Caki2 (cell line): ENCODE measurements around the gene MPZL2. TPM values are rescaled to one million over a fixed set of nuclear protein-coding genes. Genes with fewer than 3 reads are reported as not detected.

ENCODE experiments used
- DNase-seq: peaks from one replicate; pipeline ENCODE4 v3.0.0-alpha.2; 2015; ENCODE audit warnings: low read depth
- in situ Hi-C: cut with HindIII; loops from 2 replicates; pipeline ENCODE4 v1.10.0; 2016; ENCODE audit warnings: low sequenced_read_pairs, low pct_unique_long_range_greater_than_20kb, mixed read lengths
- total RNA-seq: library from RNA; depleted of rRNA; stranded (reverse); fragments of >200 nt; shearing (Covaris generic); gene quantifications from 2 replicates; pipeline ENCODE4 v1.2.3, GENCODE V29; 2014; ENCODE audit warnings: low replicate concordance

MPZL2 gene
- total RNA-seq, 1 experiment from 2014 or later = not detected

- no peak for DNase-seq
Observed at GRCh38 chr11:118289401-118289800, 25.3 kb upstream of the MPZL2 start.

GRCh38 chr11:118287006-118287405, 22.9 kb upstream of the MPZL2 start:
- DNase-seq = no peak
- in situ Hi-C loops = no loop called here

More at GRCh38 chr11:118289401-118289800, 25.3 kb upstream of the MPZL2 start:
- in situ Hi-C loops = no loop called here

GRCh38 chr11:118286545-118286944, 22.4 kb upstream of the MPZL2 start:
- in situ Hi-C loops = no loop called here
- no peak for DNase-seq

GRCh38 chr11:118283756-118284350, 19.8 kb upstream of the MPZL2 start:
- in situ Hi-C loops = no loop called here
- no peak for DNase-seq

- in situ Hi-C loops = no loop called here
- DNase-seq = no peak
Observed at GRCh38 chr11:118283037-118283636, 19.0 kb upstream of the MPZL2 start.

GRCh38 chr11:118282606-118283005, 18.5 kb upstream of the MPZL2 start:
- in situ Hi-C loops = no loop called here
- DNase-seq = no peak

GRCh38 chr11:118281284-118281683, 17.2 kb upstream of the MPZL2 start:
- no peak for DNase-seq
- in situ Hi-C loops = no loop called here

- DNase-seq = no peak
Observed at GRCh38 chr11:118277312-118277711, 13.2 kb upstream of the MPZL2 start.

GRCh38 chr11:118276422-118276821, 12.3 kb upstream of the MPZL2 start:
- in situ Hi-C loops = no loop called here
- DNase-seq = no peak

More at GRCh38 chr11:118277312-118277711, 13.2 kb upstream of the MPZL2 start:
- in situ Hi-C loops = no loop called here

GRCh38 chr11:118275176-118275575, 11.1 kb upstream of the MPZL2 start:
- DNase-seq = no peak
- in situ Hi-C loops = no loop called here

- no peak for DNase-seq
- in situ Hi-C loops = no loop called here
Observed at GRCh38 chr11:118274186-118274585, 10.1 kb upstream of the MPZL2 start.

GRCh38 chr11:118272001-118272400, 7.9 kb upstream of the MPZL2 start:
- no peak for DNase-seq
- in situ Hi-C loops = no loop called here

- in situ Hi-C loops = no loop called here
- DNase-seq = no peak
Observed at GRCh38 chr11:118267486-118267885, 3.4 kb upstream of the MPZL2 start.

GRCh38 chr11:118265954-118266353, 1.9 kb upstream of the MPZL2 start:
- in situ Hi-C loops = no loop called here
- DNase-seq = no peak

GRCh38 chr11:118264569-118265465, 720 bp upstream of the MPZL2 start:
- DNase-seq = no peak
- in situ Hi-C loops = no loop called here

- no peak for DNase-seq
- in situ Hi-C loops = no loop called here
Observed at GRCh38 chr11:118263112-118263511, 985 bp downstream of the MPZL2 start.

GRCh38 chr11:118260353-118260752, 3.7 kb downstream of the MPZL2 start:
- in situ Hi-C loops = no loop called here
- no peak for DNase-seq

- in situ Hi-C loops = no loop called here
- no peak for DNase-seq
Observed at GRCh38 chr11:118259138-118259537, 5.0 kb downstream of the MPZL2 start.

- no peak for DNase-seq
- in situ Hi-C loops = no loop called here
Observed at GRCh38 chr11:118258410-118258809, 5.7 kb downstream of the MPZL2 start.
